Glutamatergic neuron (in vitro differentiated cells): ENCODE measurements around the gene BCL2L11. TPM values are rescaled to one million over a fixed set of nuclear protein-coding genes. Genes with fewer than 3 reads are reported as not detected.

Source experiments
- DNase-seq: peaks from one replicate; pipeline ENCODE4 v3.0.0; 2022
- H3K27ac Mint-ChIP-seq: one replicate; pipeline ENCODE4 v1.8.0; 2020; ENCODE audit warnings: mild to moderate bottlenecking, mixed read lengths, inconsistent platforms; ENCODE audit not compliant: unreplicated experiment
- H3K27me3 Mint-ChIP-seq: one replicate; pipeline ENCODE4 v1.8.0; 2020; ENCODE audit warnings: mild to moderate bottlenecking, moderate library complexity, mixed read lengths, inconsistent platforms; ENCODE audit not compliant: unreplicated experiment
- H3K36me3 Mint-ChIP-seq: one replicate; pipeline ENCODE4 v1.8.0; 2020; ENCODE audit warnings: mild to moderate bottlenecking, mixed read lengths, inconsistent platforms; ENCODE audit not compliant: unreplicated experiment
- H3K4me1 Mint-ChIP-seq: one replicate; pipeline ENCODE4 v1.8.0; 2020; ENCODE audit warnings: mild to moderate bottlenecking, low read depth, mixed read lengths, inconsistent platforms; ENCODE audit not compliant: unreplicated experiment
- H3K4me3 Mint-ChIP-seq: one replicate; pipeline ENCODE4 v1.8.0; 2020; ENCODE audit warnings: mild to moderate bottlenecking, mixed read lengths, inconsistent platforms; ENCODE audit not compliant: unreplicated experiment
- H3K9me3 Mint-ChIP-seq: one replicate; pipeline ENCODE4 v1.8.0; 2020; ENCODE audit warnings: mild to moderate bottlenecking, moderate library complexity, mixed read lengths, inconsistent platforms; ENCODE audit not compliant: unreplicated experiment
- total RNA-seq: library from RNA; stranded (reverse); fragmentation: NEBNext Ultra II Directional; extraction: Animal tissue kit (Norgen Biotek cat#: 25700); gene quantifications from one replicate; pipeline ENCODE4 v1.2.1, GENCODE V29; 2021; ENCODE audit not compliant: unreplicated experiment
- TF ChIP-seq, protein P1 (sequence below): fragments of 200-600 bp; sonication (generic); IDR thresholded peaks from one replicate; pipeline ENCODE4 v1.5.0; 2021; ENCODE audit not compliant: partially characterized antibody, unreplicated experiment

Gene BCL2L11
- total RNA-seq, 1 donor from 2014 or later, result 20.0 TPM

DNA sequence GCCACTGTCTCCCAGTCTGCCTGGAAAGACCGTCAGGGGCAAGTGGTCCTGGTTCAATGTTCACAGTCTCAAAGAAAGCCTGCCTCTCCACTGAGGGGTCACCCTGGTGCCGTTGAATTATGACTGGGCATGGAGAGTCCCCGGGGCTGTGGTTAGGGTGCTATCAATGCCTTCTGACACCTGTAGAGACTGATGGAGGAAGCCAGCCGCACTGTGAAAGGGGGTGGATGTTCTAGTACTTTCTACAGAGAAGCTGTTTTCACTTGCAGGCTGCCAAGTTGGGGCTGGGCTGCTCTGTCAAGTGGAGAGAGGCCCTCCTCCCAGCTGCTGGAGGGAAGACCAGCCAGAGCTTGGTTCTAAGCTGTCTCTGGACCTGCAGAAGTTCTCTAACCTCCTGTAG, 80.5 kb downstream of the BCL2L11 start:
- Mint-ChIP-seq H3K36me3 (no peaks in the 10 kb centered on the region), H3K4me3 (no peak overlapping the region), H3K4me1 (no peaks in the 10 kb centered on the region), H3K9me3 (no peaks in the 10 kb centered on the region), H3K27me3 (peaks cover 2% of the 10 kb centered on the region), H3K27ac (no peak overlapping the region)
- no peak for DNase-seq
- TF ChIP-seq, protein P1, sequence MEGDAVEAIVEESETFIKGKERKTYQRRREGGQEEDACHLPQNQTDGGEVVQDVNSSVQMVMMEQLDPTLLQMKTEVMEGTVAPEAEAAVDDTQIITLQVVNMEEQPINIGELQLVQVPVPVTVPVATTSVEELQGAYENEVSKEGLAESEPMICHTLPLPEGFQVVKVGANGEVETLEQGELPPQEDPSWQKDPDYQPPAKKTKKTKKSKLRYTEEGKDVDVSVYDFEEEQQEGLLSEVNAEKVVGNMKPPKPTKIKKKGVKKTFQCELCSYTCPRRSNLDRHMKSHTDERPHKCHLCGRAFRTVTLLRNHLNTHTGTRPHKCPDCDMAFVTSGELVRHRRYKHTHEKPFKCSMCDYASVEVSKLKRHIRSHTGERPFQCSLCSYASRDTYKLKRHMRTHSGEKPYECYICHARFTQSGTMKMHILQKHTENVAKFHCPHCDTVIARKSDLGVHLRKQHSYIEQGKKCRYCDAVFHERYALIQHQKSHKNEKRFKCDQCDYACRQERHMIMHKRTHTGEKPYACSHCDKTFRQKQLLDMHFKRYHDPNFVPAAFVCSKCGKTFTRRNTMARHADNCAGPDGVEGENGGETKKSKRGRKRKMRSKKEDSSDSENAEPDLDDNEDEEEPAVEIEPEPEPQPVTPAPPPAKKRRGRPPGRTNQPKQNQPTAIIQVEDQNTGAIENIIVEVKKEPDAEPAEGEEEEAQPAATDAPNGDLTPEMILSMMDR, result no peak

DNA sequence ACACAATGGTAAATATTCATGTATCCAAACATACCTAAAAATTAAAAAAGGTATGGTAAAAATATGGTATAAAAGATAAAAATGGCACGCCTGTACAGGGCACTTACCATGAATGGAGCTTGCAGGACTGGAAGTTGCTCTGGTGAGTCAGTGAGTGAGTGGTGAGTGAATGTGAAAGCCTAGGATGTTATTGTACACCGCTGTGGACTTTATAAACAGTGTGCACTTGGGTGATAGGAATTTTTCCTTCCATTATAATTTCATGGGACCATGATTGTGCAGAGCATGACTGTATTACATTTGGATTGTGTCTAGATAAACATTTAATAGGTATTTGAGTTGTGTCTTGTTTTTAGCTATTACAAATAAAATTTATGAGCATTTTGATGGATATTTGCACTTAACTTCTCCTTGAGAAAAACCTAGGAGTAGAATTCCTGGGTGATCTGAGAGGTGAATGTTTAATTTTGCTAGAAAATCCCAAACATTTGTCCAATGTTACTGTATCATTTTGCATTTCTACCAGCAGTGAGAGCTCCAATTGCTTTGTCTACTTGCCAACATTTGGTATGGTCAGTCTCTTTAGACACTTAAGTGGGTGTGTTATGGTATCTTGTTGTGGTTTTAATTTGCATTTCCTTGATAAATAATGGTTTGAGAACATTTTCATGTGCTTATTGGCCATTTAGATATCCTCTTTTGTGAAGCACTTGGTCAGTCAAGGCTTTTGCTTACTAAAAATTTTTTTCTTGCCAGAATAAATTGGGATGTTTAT, 81.7 kb downstream of the BCL2L11 start:
- no peaks in the 10 kb centered on the region for H3K36me3 Mint-ChIP-seq
- no peak for DNase-seq
- peaks cover 2% of the 10 kb centered on the region for H3K27me3 Mint-ChIP-seq
- H3K4me1 Mint-ChIP-seq, result no peaks in the 10 kb centered on the region
- no peak overlapping the region for H3K4me3 Mint-ChIP-seq
- no peak overlapping the region for H3K27ac Mint-ChIP-seq
- TF ChIP-seq, protein P1, result no peak
- H3K9me3 Mint-ChIP-seq, result no peaks in the 10 kb centered on the region

DNA sequence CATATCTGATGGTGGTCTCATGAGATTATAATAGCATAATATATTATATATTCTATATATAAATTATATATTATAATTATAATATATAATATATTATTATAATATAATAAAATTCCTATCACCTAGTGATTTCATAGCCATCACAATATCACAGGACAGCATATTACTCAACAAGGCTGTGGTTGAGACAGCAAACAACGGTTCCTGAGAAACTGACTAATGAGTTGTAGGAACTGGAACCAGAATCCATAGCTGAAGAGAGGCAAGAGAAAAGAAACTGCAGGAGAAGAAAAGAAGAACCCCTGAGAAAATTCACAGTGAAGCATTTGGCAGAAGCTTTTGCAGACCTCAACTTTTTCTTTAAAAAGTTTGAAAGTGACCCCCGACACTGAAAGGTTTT, 84.0 kb downstream of the BCL2L11 start:
- no peaks in the 10 kb centered on the region for H3K36me3 Mint-ChIP-seq
- no peak overlapping the region for H3K27ac Mint-ChIP-seq
- H3K4me3 Mint-ChIP-seq, result no peak overlapping the region
- H3K4me1 Mint-ChIP-seq, result no peaks in the 10 kb centered on the region
- no peak for DNase-seq
- TF ChIP-seq, protein P1, result no peak
- H3K9me3 Mint-ChIP-seq, result no peaks in the 10 kb centered on the region
- H3K27me3 Mint-ChIP-seq, result no peaks in the 10 kb centered on the region

DNA sequence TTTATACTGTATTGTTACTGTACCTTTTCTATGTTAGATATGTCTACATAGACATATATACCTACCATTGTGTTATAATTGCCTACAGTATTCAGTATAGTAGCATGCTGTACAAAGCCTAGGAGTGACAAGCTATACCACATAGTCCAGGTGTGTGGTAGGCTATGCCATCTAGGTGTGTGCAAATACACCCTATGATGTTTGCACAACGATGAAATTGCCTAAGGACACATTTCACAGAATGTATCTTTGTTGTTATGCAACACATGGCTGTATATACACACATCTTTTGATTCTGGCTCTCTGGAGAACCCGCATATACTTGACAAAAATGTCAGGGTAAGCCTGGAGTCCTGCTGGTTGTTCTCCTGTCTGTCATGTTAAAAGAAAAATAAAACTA, 85.1 kb downstream of the BCL2L11 start:
- Mint-ChIP-seq H3K4me3 (no peak overlapping the region), H3K36me3 (no peaks in the 10 kb centered on the region), H3K4me1 (no peaks in the 10 kb centered on the region), H3K27me3 (no peaks in the 10 kb centered on the region), H3K9me3 (no peaks in the 10 kb centered on the region), H3K27ac (no peak overlapping the region)
- TF ChIP-seq, protein P1, result no peak
- no peak for DNase-seq

DNA sequence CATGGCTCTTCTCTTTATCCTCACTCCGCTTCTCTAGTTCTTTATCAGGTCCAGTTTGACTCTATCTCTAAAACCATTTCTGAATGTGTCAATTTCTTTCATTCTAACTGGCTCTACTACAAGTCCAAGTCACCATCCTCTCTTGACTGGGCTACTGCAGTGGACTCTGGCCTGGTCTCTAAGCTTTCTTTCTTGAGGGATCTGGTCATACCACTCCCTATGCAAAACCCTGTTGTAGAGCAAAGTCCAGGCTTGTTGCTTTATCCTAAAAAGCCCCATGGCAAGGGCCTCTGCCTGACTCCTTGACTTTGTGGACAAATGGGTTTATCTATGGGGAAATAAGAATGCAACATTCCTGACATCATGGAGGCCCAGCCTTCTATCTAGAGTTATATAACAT, 87.1 kb downstream of the BCL2L11 start:
- DNase-seq, result no peak
- no peaks in the 10 kb centered on the region for H3K36me3 Mint-ChIP-seq
- no peak overlapping the region for H3K27ac Mint-ChIP-seq
- TF ChIP-seq, protein P1, result no peak
- no peak overlapping the region for H3K4me3 Mint-ChIP-seq
- H3K27me3 Mint-ChIP-seq, result peaks cover 3% of the 10 kb centered on the region
- H3K4me1 Mint-ChIP-seq, result no peaks in the 10 kb centered on the region
- peaks cover 2% of the 10 kb centered on the region for H3K9me3 Mint-ChIP-seq
